GM18505 (cell line): Measurements from ENCODE around the gene SCAMP3.
"Not testable (repeated sequence)": the region's sequence is repeated elsewhere in the genome, so short reads cannot be mapped to it uniquely, and the experiment has no call there.

Experiments
- ATAC-seq: cut with Tn5 transposase; IDR thresholded peaks from one replicate; pipeline ENCODE4 v1.9.1; 2021; ENCODE audit not compliant: unreplicated experiment
- POLR2A ChIP-seq: IDR thresholded peaks from 4 replicates; pipeline ENCODE4 v1.6.1; 2011; ENCODE audit warnings: borderline replicate concordance; ENCODE audit not compliant: insufficient read depth, insufficient read length; ENCODE audit errors: extremely low read depth

The SCAMP3 gene

GRCh38 chr1:155295183-155295941 lies 33.2 kb upstream of the SCAMP3 start:
- ATAC-seq, result no peak
- no peak for TF ChIP-seq POLR2A

- no peak for TF ChIP-seq POLR2A
- no peak for ATAC-seq
Measured at GRCh38 chr1:155294520-155295182, 32.5 kb upstream of the SCAMP3 start.

- TF ChIP-seq POLR2A, result no peak
Measured at GRCh38 chr1:155293086-155293749, 31.1 kb upstream of the SCAMP3 start.

GRCh38 chr1:155291006-155291405 lies 28.8 kb upstream of the SCAMP3 start:
- ATAC-seq, result not testable (repeated sequence)

More at GRCh38 chr1:155293086-155293749, 31.1 kb upstream of the SCAMP3 start:
- no peak for ATAC-seq

- ATAC-seq, result no peak
- no peak for TF ChIP-seq POLR2A
Measured at GRCh38 chr1:155287987-155288543, 25.9 kb upstream of the SCAMP3 start.

GRCh38 chr1:155286544-155286943 lies 24.4 kb upstream of the SCAMP3 start:
- no peak for ATAC-seq
- no peak for TF ChIP-seq POLR2A

- no peak for ATAC-seq
- no peak for TF ChIP-seq POLR2A
Measured at GRCh38 chr1:155285631-155286044, 23.5 kb upstream of the SCAMP3 start.

GRCh38 chr1:155285063-155285462 lies 22.9 kb upstream of the SCAMP3 start:
- no peak for ATAC-seq
- TF ChIP-seq POLR2A, result no peak

GRCh38 chr1:155284476-155284875 lies 22.3 kb upstream of the SCAMP3 start:
- no peak for ATAC-seq
- TF ChIP-seq POLR2A, result no peak

- no peak for ATAC-seq
- no peak for TF ChIP-seq POLR2A
Measured at GRCh38 chr1:155282488-155283091, 20.4 kb upstream of the SCAMP3 start.

GRCh38 chr1:155279268-155279667 lies 17.1 kb upstream of the SCAMP3 start:
- TF ChIP-seq POLR2A, result no peak
- no peak for ATAC-seq

- ATAC-seq, result no peak
Measured at GRCh38 chr1:155278689-155279160, 16.6 kb upstream of the SCAMP3 start.

More at GRCh38 chr1:155278689-155279160, 16.6 kb upstream of the SCAMP3 start:
- no peak for TF ChIP-seq POLR2A
